ENCODE data around the gene FBXW5.

DNA sequence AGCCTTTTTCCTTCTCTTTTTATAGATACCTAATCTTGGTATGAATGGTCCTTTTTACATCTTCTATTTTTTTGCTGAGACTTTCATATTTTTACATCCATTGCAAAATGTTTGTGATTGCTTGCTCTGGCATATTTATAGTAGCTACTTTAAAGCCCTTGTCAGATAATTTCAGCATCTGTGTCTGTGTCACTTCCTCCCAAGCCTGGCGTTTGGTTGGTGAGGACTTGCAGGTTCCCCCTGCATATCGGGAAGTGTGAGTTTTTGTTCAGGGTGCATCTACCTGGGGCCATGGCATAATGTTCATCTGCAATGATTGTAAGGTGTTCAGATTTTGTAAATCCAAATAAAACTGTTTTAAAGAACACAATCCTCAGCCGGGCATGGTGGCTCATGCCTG lies 8.9 kb downstream of the FBXW5 start:
- no peak for TF ChIP-seq POLR2A (IDR thresholded peaks at IDR 0.05; ENCODE audit: low read depth, low read length)
- no peak for TF ChIP-seq POLR2AphosphoS5 (IDR thresholded peaks at IDR 0.05; ENCODE audit: low read depth, low read length)
- TF ChIP-seq TAF1 (IDR thresholded peaks at IDR 0.05; ENCODE audit: low read depth, low read length): no peak
- TF ChIP-seq SPI1 (IDR thresholded peaks at IDR 0.05; ENCODE audit: low read depth, low read length): no peak
- TF ChIP-seq PAX5 (IDR thresholded peaks at IDR 0.05; ENCODE audit: insufficient read depth, low read length, severe bottlenecking): no peak

Data from GM12891 (cell line).